ENCODE measurements around the gene CTF1. TPM values are rescaled to one million over a fixed set of nuclear protein-coding genes. Genes with fewer than 3 reads are reported as not detected.

CTF1 gene
- total RNA-seq, 2 donors from 2014 or later, result 3.1 to 3.3 TPM

DNA sequence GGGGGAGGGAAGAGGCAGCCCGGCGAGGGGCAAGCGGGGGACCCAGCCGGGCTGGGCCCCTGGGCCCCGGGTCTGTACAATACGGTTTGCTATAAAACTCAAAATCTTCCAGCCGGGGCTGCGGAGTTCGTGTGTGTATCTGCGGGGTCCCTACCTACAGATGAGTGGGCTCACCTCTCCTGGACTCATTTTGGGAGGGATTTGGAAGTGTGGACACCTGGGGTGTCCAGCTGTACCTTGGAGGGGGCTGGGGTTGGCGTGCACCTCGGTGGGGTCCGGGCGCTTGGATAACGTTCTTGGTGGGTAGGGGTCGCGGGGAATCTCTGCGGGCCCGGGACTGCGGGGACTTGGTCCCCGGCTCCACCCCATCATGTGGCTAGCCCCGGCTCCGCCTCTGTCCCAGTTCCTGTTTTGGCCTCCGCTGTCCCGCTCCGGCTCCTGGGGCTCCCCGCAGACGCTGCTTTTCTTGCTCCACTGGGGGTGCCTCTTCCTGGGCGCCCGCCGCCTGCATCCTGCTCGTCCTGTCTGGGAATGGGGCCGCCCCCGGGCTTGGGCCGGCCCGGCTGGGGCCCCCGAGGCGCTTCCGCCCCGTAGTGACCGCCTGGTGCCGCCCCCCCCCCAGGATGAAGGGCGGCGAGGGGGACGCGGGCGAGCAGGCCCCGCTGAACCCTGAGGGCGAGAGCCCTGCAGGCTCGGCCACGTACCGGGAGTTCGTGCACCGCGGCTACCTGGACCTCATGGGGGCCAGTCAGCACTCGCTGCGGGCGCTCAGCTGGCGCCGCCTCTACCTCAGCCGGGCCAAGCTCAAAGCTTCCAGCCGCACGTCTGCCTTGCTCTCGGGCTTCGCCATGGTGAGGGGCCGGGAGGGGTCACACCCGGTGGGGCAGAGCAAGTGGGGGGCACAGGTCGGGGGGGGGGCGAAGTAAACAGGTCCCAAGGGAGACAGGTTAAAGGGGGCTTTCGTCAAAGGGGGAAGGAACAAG, 52.5 kb downstream of the CTF1 start, which contains the start of gene ORAI3:
TSS of gene ORAI3 (plus strand) at position 402 of the 983 bp plus-strand sequence. CDS start at position 624, 222 bp downstream.
- Histone ChIP-seq H3K9me3 (ENCODE audit: control insufficient read depth, low read length) (no peaks in the 10 kb centered on the region), H3K36me3 (ENCODE audit: control insufficient read depth, insufficient read depth, low read length) (peaks cover 31% of the 10 kb centered on the region), H3K9ac (ENCODE audit: extremely low read depth, low read length, poor library complexity, severe bottlenecking) (peak within 1 kb of the TSS; percentile 82), H3K4me3 (ENCODE audit: low read length) (peak within 1 kb of the TSS; percentile 91), H3K27me3 (ENCODE audit: control insufficient read depth, insufficient read depth, low read length, poor library complexity, severe bottlenecking) (no peaks in the 10 kb centered on the region), H3K27ac (ENCODE audit: low read depth, low read length) (peak within 1 kb of the TSS; percentile 95), H3K4me1 (ENCODE audit: control insufficient read depth, insufficient read depth, low read length) (peaks cover 12% of the 10 kb centered on the region)
- Mint-ChIP-seq H3K4me3 (peak within 1 kb of the TSS; percentile 82), H3K9me3 (no peaks in the 10 kb centered on the region), H3K4me1 (peaks cover 22% of the 10 kb centered on the region), H3K27ac (peak within 1 kb of the TSS; percentile 96), H3K27me3 (ENCODE audit: insufficient read depth) (no peaks in the 10 kb centered on the region), H3K36me3 (ENCODE audit: low read depth) (peaks cover 25% of the 10 kb centered on the region)
- TF ChIP-seq, protein P1, sequence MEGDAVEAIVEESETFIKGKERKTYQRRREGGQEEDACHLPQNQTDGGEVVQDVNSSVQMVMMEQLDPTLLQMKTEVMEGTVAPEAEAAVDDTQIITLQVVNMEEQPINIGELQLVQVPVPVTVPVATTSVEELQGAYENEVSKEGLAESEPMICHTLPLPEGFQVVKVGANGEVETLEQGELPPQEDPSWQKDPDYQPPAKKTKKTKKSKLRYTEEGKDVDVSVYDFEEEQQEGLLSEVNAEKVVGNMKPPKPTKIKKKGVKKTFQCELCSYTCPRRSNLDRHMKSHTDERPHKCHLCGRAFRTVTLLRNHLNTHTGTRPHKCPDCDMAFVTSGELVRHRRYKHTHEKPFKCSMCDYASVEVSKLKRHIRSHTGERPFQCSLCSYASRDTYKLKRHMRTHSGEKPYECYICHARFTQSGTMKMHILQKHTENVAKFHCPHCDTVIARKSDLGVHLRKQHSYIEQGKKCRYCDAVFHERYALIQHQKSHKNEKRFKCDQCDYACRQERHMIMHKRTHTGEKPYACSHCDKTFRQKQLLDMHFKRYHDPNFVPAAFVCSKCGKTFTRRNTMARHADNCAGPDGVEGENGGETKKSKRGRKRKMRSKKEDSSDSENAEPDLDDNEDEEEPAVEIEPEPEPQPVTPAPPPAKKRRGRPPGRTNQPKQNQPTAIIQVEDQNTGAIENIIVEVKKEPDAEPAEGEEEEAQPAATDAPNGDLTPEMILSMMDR (conservative IDR thresholded peaks at IDR 0.05), result no peak
- peak; percentile 86 for DNase-seq
- WGBS, 2 experiments (ENCODE audit: insufficient coverage in 1 of 2, insufficient read length in 1 of 2), result 0% methylated on average over 11 to 69 of the region's 70 CpGs

DNA sequence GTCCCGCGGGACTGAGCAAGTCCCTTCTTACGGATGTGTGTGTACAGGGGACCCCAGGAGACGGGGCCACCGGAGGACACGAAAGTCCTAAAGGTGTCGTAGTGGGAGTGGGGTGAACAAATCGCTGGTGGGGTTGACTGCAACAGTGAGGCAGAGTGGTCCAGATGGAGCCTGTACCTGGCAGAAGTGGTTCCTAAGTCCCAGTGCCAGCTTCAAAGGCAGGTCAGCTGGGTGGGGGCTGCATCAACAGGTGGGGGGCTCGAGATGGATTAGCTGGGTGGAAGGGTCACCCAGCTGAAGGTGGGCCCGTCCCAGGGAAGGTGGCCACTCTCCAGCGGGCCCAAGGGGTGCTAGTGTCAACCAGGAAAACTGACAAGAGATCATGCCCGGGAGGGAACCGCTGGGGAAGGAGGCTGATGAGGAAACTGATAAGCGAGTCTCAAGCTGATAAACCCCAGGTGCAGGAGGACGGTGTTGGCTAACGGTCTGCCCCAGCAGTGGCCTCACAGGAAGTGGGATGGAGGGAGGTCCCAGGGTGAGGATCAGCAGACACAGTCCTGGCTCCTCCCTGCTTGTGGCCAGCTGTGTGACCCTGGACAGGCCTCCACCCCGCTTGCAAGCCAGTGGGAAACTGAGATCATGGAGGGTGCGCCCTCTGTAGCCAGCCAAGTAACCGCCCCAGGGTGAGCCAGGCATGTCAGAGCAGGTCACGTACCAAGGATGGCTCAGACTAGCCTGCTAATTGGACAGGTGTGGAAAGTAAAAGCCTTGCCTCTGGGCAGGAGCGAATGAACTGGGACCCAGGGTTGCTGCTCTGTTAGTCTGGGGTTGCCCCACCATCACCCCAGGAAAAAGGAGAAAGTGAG, 53.5 kb downstream of the CTF1 start:
- Histone ChIP-seq H3K9me3 (ENCODE audit: control insufficient read depth, low read length) (no peaks in the 10 kb centered on the region), H3K4me1 (ENCODE audit: control insufficient read depth, insufficient read depth, low read length) (peaks cover 12% of the 10 kb centered on the region), H3K36me3 (ENCODE audit: control insufficient read depth, insufficient read depth, low read length) (peaks cover 22% of the 10 kb centered on the region), H3K27me3 (ENCODE audit: control insufficient read depth, insufficient read depth, low read length, poor library complexity, severe bottlenecking) (no peaks in the 10 kb centered on the region), H3K4me3 (ENCODE audit: low read length) (peak overlapping the region; percentile 91), H3K9ac (ENCODE audit: extremely low read depth, low read length, poor library complexity, severe bottlenecking) (peak overlapping the region; percentile 80), H3K27ac (ENCODE audit: low read depth, low read length) (peak overlapping the region; percentile 52)
- Mint-ChIP-seq H3K9me3 (no peaks in the 10 kb centered on the region), H3K27me3 (ENCODE audit: insufficient read depth) (no peaks in the 10 kb centered on the region), H3K4me3 (peak overlapping the region; percentile 82), H3K27ac (peak overlapping the region; percentile 87), H3K36me3 (ENCODE audit: low read depth) (peaks cover 16% of the 10 kb centered on the region), H3K4me1 (peaks cover 22% of the 10 kb centered on the region)
- DNase-seq, result peak; percentile 90
- 11 to 14% methylated on average over 14 to 21 of the region's 21 CpGs for WGBS, 2 experiments (ENCODE audit: insufficient coverage in 1 of 2, insufficient read length in 1 of 2)
- TF ChIP-seq, protein P1 (conservative IDR thresholded peaks at IDR 0.05), result peak; percentile 36

DNA sequence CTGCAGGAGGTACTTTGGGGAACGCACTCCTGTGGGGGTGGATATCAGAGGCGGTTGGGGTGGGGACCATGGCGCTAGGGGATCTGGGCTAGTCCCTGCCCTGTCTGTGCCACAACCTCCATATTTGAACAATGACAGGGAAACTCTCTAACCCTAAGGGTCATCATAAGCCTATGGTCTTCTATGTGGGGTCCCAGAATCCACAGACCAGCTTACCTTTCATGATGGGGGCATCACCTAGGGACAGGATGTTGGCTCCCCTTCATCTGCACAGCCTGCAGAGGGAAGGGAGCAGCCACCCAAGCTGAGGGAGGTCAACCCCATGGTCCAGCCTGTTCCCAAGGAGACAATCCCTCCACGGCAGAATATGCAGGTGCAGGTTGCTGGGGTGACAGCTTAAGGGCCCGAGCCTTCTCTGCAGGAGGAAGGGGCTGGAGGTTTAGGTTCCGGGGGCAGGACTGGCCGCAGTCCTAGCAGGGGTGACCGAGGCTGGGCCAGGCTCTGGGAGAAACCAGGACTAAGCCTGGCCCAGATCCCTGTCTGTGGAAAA, 54.2 kb downstream of the CTF1 start:
- H3K36me3 ChIP-seq (ENCODE audit: control insufficient read depth, insufficient read depth, low read length), result peaks cover 16% of the 10 kb centered on the region
- TF ChIP-seq, protein P1 (conservative IDR thresholded peaks at IDR 0.05), result no peak
- peak overlapping the region; percentile 91 for H3K4me3 ChIP-seq (ENCODE audit: low read length)
- 67 to 91% methylated on average over 1 to 8 of the region's 8 CpGs for WGBS, 2 experiments (ENCODE audit: insufficient coverage in 1 of 2, insufficient read length in 1 of 2)
- Mint-ChIP-seq H3K27me3 (ENCODE audit: insufficient read depth) (no peaks in the 10 kb centered on the region), H3K27ac (peak overlapping the region; percentile 87), H3K36me3 (ENCODE audit: low read depth) (peaks cover 10% of the 10 kb centered on the region), H3K9me3 (no peaks in the 10 kb centered on the region), H3K4me3 (peak overlapping the region; percentile 82), H3K4me1 (peaks cover 22% of the 10 kb centered on the region)
- H3K27ac ChIP-seq (ENCODE audit: low read depth, low read length), result no peak overlapping the region
- no peak overlapping the region for H3K9ac ChIP-seq (ENCODE audit: extremely low read depth, low read length, poor library complexity, severe bottlenecking)
- H3K4me1 ChIP-seq (ENCODE audit: control insufficient read depth, insufficient read depth, low read length), result peaks cover 12% of the 10 kb centered on the region
- H3K9me3 ChIP-seq (ENCODE audit: control insufficient read depth, low read length), result no peaks in the 10 kb centered on the region
- DNase-seq, result no peak
- no peaks in the 10 kb centered on the region for H3K27me3 ChIP-seq (ENCODE audit: control insufficient read depth, insufficient read depth, low read length, poor library complexity, severe bottlenecking)
